Activated CD8-positive, alpha-beta T cell treated with anti-CD3 and anti-CD28 coated beads for 36 hours (primary cell): ENCODE data around the gene TOP1. TPM values are rescaled to one million over a fixed set of nuclear protein-coding genes. Genes with fewer than 3 reads are reported as not detected.
A peak's percentile ranks its signal among the peaks of the same experiment; 100 is the strongest.

Experiments used
- ATAC-seq: fragments of 200-7000 bp; cut with Tn5 transposase; one replicate; pipeline ENCODE4 v1.10.0; 2021; ENCODE audit warnings: mild to moderate bottlenecking, moderate library complexity
- CTCF ChIA-PET: fragments of 350-600 bp; sonication (Branson Sonifier 250); formaldehyde crosslinking; loops from one replicate; lab custom pipeline; 2021; ENCODE audit warnings: antibody characterized with exemption; lab: Charles Lee
- POLR2A ChIA-PET: fragments of 350-600 bp; sonication (Branson Sonifier 250); formaldehyde crosslinking; loops from one replicate; lab custom pipeline; 2021; ENCODE audit warnings: antibody characterized with exemption; lab: Charles Lee
- DNase-seq: peaks from one replicate; pipeline ENCODE4 v3.0.0-alpha.2; 2020
- H3K27ac Mint-ChIP-seq: one replicate; pipeline ENCODE4 v1.8.0; 2021; ENCODE audit warnings: mild to moderate bottlenecking, mixed read lengths
- H3K27me3 Mint-ChIP-seq: one replicate; pipeline ENCODE4 v1.8.0; 2021; ENCODE audit warnings: mixed read lengths
- H3K36me3 Mint-ChIP-seq: one replicate; pipeline ENCODE4 v1.8.0; 2021; ENCODE audit warnings: low read depth, mixed read lengths
- H3K4me1 Mint-ChIP-seq: one replicate; pipeline ENCODE4 v1.8.0; 2021; ENCODE audit warnings: low read depth, mixed read lengths
- H3K4me3 Mint-ChIP-seq: one replicate; pipeline ENCODE4 v1.8.0; 2021; ENCODE audit warnings: mild to moderate bottlenecking, moderate library complexity, mixed read lengths
- H3K9me3 Mint-ChIP-seq: one replicate; pipeline ENCODE4 v1.8.0; 2021; ENCODE audit warnings: mixed read lengths
- CTCF ChIP-seq: fragments of 200-600 bp; IDR thresholded peaks from one replicate; pipeline ENCODE4 v1.8.0; 2022; ENCODE audit warnings: antibody characterized with exemption, mild to moderate bottlenecking
- intact Hi-C: fragments of 100-400 bp; cut with micrococcal nuclease; formaldehyde crosslinking; loops from one replicate; pipeline ENCODE4 v1.10.0; 2022
- total RNA-seq, 2 experiments: library from RNA; stranded (reverse); gene quantifications; one replicate each; pipeline ENCODE4 v1.2.3, GENCODE V29; 2021

The TOP1 gene
- total RNA-seq, 2 experiments from 2014 or later = 81.0 to 81.1 TPM

GRCh38 chr20:41168281-41169161, 139.9 kb downstream of the TOP1 start:
- intact Hi-C loops = no loop called here
- H3K4me3 Mint-ChIP-seq = no peak overlapping the region
- H3K36me3 Mint-ChIP-seq = peaks cover 80% of the 10 kb centered on the region
- H3K27ac Mint-ChIP-seq = peak overlapping the region; percentile 59
- ATAC-seq = no peak
- ChIA-PET CTCF (interaction anchor here (1.0 to 6.6 kb wide), 3 partner anchors 33 to 73 kb away, joined by 3 to 29 read pairs (median 10); no protein-coding TSS in a partner anchor), POLR2A (interaction anchor here (0.7 to 3.7 kb wide), 8 partner anchors 8 to 32 kb away, joined by 3 to 40 read pairs (median 4); partner anchors contain the start of gene PLCG1)
- no peaks in the 10 kb centered on the region for H3K9me3 Mint-ChIP-seq
- peaks cover 60% of the 10 kb centered on the region for H3K4me1 Mint-ChIP-seq
- H3K27me3 Mint-ChIP-seq = no peaks in the 10 kb centered on the region
- TF ChIP-seq CTCF = no peak
- DNase-seq = no peak

- Mint-ChIP-seq H3K4me3 (no peak overlapping the region), H3K27me3 (no peaks in the 10 kb centered on the region), H3K36me3 (peaks cover 77% of the 10 kb centered on the region), H3K9me3 (no peaks in the 10 kb centered on the region), H3K4me1 (peaks cover 54% of the 10 kb centered on the region), H3K27ac (peak overlapping the region; percentile 59)
- intact Hi-C loops = no loop called here
- ChIA-PET CTCF (interaction anchor here (1.2 to 2.2 kb wide), 2 partner anchors 34 to 170 kb away, joined by 3 to 10 read pairs; no protein-coding TSS in a partner anchor), POLR2A (interaction anchor here (0.7 to 3.7 kb wide), 6 partner anchors 11 to 31 kb away, joined by 4 to 40 read pairs (median 4); partner anchors contain the start of gene PLCG1)
- DNase-seq (no peak), ATAC-seq (no peak)
- no peak for TF ChIP-seq CTCF
Observed at GRCh38 chr20:41169162-41169690, 140.6 kb downstream of the TOP1 start.

- no peaks in the 10 kb centered on the region for H3K9me3 Mint-ChIP-seq
- CTCF ChIA-PET = interaction anchor here (1.2 to 2.2 kb wide), 2 partner anchors 35 to 170 kb away, joined by 3 to 10 read pairs; no protein-coding TSS in a partner anchor
- H3K27ac Mint-ChIP-seq = peak overlapping the region; percentile 59
- ATAC-seq = no peak
- H3K27me3 Mint-ChIP-seq = no peaks in the 10 kb centered on the region
- peaks cover 51% of the 10 kb centered on the region for H3K4me1 Mint-ChIP-seq
- H3K4me3 Mint-ChIP-seq = no peak overlapping the region
- no peak for TF ChIP-seq CTCF
- peaks cover 74% of the 10 kb centered on the region for H3K36me3 Mint-ChIP-seq
- DNase-seq = peak; percentile 1
- POLR2A ChIA-PET = interaction anchor here (1.0 to 3.7 kb wide), 4 partner anchors 13 to 32 kb away, joined by 4 to 40 read pairs (median 6); partner anchors contain the start of gene PLCG1
- intact Hi-C loops = loop anchor here (10.0 kb wide), 1 partner anchor 55 kb away; no protein-coding TSS in a partner anchor
Observed at GRCh38 chr20:41169791-41170351, 141.2 kb downstream of the TOP1 start.

DNA sequence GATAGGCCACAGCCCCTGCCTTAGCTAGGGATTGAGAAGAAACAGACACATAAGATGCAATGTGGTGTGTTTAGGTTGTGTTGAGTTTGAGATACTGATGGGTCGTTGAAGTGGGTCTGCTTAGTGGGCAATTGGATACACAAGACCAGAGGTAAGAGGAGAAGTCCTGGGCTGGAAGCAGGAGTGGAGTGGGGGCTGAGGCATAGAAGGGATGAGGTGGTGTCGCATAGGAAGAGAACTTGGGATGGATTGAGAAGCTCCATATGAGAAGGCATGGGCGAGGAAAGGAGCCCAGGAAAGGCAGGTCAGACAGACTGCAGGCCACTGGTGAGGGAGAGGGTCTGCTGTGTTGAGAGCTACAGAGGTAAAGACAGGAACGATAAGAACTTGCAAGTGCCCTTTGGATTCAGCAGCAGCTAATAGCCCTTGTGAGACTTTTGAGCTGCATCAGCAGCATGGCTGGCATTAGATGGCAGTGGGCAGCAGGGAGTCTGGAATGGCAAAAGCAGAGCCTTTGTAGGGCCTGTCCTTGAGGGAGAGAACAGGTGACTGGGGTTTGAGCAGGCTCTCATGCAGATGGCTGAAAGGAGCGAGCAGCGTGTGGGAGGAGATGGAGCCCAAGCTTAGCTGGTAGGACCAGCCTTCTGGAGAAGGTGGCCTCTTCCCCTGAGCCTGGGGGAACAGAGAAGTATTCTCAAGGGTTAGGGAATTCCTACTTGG, 141.9 kb downstream of the TOP1 start:
- H3K27ac Mint-ChIP-seq = peak overlapping the region; percentile 59

More for the DNA sequence above, 141.9 kb downstream of the TOP1 start:
- DNase-seq (no peak), ATAC-seq (no peak)
- Mint-ChIP-seq H3K36me3 (peaks cover 67% of the 10 kb centered on the region), H3K4me3 (no peak overlapping the region), H3K4me1 (peaks cover 48% of the 10 kb centered on the region), H3K27me3 (no peaks in the 10 kb centered on the region), H3K9me3 (no peaks in the 10 kb centered on the region)
- ChIA-PET POLR2A (interaction anchor here (1.1 to 3.7 kb wide), 2 partner anchors 13 to 14 kb away, joined by 4 to 40 read pairs; no protein-coding TSS in a partner anchor), CTCF (interaction anchor here (1.2 to 2.2 kb wide), 2 partner anchors 36 to 169 kb away, joined by 3 to 10 read pairs; no protein-coding TSS in a partner anchor)
- intact Hi-C loops = loop anchor here (10.0 kb wide), 1 partner anchor 54 kb away; no protein-coding TSS in a partner anchor
- no peak for TF ChIP-seq CTCF
